ENCODE results near the gene NMNAT3.

The NMNAT3 gene

DNA sequence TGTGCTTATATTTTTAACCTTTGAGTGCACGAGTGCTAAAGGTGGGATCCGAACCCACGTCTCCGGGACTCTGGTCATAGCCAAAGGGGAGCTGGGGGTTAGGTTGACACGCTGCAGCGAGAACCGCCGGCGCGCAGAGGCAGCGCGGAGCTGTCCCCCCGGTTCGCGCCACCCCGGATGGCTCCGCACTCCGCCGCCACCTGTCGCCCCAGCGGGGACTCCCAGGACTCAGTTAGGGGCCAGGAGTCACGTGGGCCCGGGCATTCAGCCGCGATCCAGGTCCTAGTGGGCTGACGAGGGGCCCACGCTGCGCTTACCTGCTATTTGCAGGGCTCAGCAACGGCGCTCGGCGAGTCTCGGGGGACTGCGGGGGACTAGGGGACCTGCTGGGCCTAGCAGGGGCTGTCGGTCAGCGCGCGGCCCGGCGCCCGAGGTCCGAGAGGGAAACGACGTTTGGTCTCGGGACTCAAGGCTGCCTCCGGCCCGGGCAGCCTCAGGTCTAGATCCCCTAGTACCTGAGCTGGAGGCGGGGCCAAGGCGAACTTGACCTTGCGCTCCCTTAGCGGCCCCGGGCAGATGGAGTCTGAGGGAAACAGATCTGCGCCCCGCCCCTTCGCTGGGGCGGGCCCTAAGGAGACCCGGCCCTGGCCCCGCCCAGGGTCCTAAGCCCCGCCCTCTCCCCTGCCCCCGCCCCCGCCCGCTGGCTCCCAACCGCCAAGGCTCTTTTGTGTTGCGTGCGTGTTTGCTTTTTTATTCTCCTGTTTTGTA lies at the start of gene NMNAT3:
NMNAT3 (minus strand) TSS at position 585 of the 768 bp plus-strand sequence. CDS start 50,248 bp downstream, outside the sequence.
- peaks cover 0 to 18% (median 4%) of the 10 kb centered on the region in 11 experiments; a peak in 7 of 22 replicates for H3K27me3 ChIP-seq
- H3K27ac ChIP-seq = no peak within 1 kb of the TSS
- no peaks in the 10 kb centered on the region; a peak in 1 of 22 replicates for H4K20me1 ChIP-seq
- peak within 1 kb of the TSS in 3 of 10 experiments; percentile 30 to 53 (median 45); a peak in 4 of 20 replicates for H3K4me3 ChIP-seq
- H3K4me2 ChIP-seq = peak within 1 kb of the TSS in 2 of 11 experiments; percentile 18 to 35; a peak in 2 of 22 replicates
- no peak within 1 kb of the TSS for H3K9ac ChIP-seq
- no peak for TF ChIP-seq Cebpa-rat (IDR thresholded peaks at IDR 0.05)
- peaks cover 0 to 12% (median 5%) of the 10 kb centered on the region in 11 experiments; a peak in 12 of 22 replicates for H3K9me3 ChIP-seq (replicated peaks in 1 of 11)
- 0 out of 20 replicates have a peak, but pooled peaks cover 0 to 9% (median 0%) of the 10 kb centered on the region in 10 experiments for H3K4me1 ChIP-seq
- H3K36me3 ChIP-seq = no peaks in the 10 kb centered on the region

GRCh38 chr3:139721370-139721769 lies 43.6 kb upstream of the NMNAT3 start:
- TF ChIP-seq Cebpa-rat (IDR thresholded peaks at IDR 0.05) = no peak
- Histone ChIP-seq H3K4me2 (no peak overlapping the region), H3K27me3 (no peaks in the 10 kb centered on the region), H3K4me3 (no peak overlapping the region), H4K20me1 (no peaks in the 10 kb centered on the region), H3K36me3 (no peaks in the 10 kb centered on the region), H3K4me1 (peaks cover 0 to 2% (median 0%) of the 10 kb centered on the region in 10 experiments; a peak in 1 of 20 replicates), H3K9me3 (replicated peaks in 1 of 11) (no peaks in the 10 kb centered on the region), H3K27ac (no peak overlapping the region), H3K9ac (no peak overlapping the region)

GRCh38 chr3:139718415-139718814 lies 40.6 kb upstream of the NMNAT3 start:
- H3K9me3 ChIP-seq (replicated peaks in 1 of 11) = no peaks in the 10 kb centered on the region
- H4K20me1 ChIP-seq = no peaks in the 10 kb centered on the region
- H3K4me2 ChIP-seq = no peak overlapping the region
- TF ChIP-seq Cebpa-rat (IDR thresholded peaks at IDR 0.05) = no peak
- H3K36me3 ChIP-seq = no peaks in the 10 kb centered on the region
- no peak overlapping the region for H3K4me3 ChIP-seq
- H3K9ac ChIP-seq = no peak overlapping the region
- no peaks in the 10 kb centered on the region for H3K27me3 ChIP-seq
- no peak overlapping the region for H3K27ac ChIP-seq
- H3K4me1 ChIP-seq = peaks cover 0 to 18% (median 0%) of the 10 kb centered on the region in 10 experiments; a peak in 3 of 20 replicates

- Histone ChIP-seq H3K4me3 (no peak overlapping the region), H3K9ac (no peak overlapping the region), H4K20me1 (no peaks in the 10 kb centered on the region), H3K27me3 (no peaks in the 10 kb centered on the region), H3K36me3 (no peaks in the 10 kb centered on the region), H3K4me1 (peaks cover 0 to 18% (median 0%) of the 10 kb centered on the region in 10 experiments; a peak in 3 of 20 replicates), H3K9me3 (replicated peaks in 1 of 11) (no peaks in the 10 kb centered on the region), H3K4me2 (no peak overlapping the region), H3K27ac (no peak overlapping the region)
- TF ChIP-seq Cebpa-rat (IDR thresholded peaks at IDR 0.05) = no peak
Measured at GRCh38 chr3:139716908-139717485, 39.2 kb upstream of the NMNAT3 start.

- H3K27me3 ChIP-seq = no peaks in the 10 kb centered on the region
- no peak for TF ChIP-seq Cebpa-rat (IDR thresholded peaks at IDR 0.05)
- H3K27ac ChIP-seq = no peak overlapping the region
- no peaks in the 10 kb centered on the region for H4K20me1 ChIP-seq
- H3K4me2 ChIP-seq = peak overlapping the region in 2 of 11 experiments; percentile 16 to 44; a peak in 1 of 22 replicates
- no peaks in the 10 kb centered on the region for H3K36me3 ChIP-seq
- H3K9me3 ChIP-seq (replicated peaks in 1 of 11) = no peaks in the 10 kb centered on the region
- no peak overlapping the region for H3K4me3 ChIP-seq
- no peak overlapping the region for H3K9ac ChIP-seq
- peaks cover 0 to 18% (median 0%) of the 10 kb centered on the region in 10 experiments; a peak in 3 of 20 replicates for H3K4me1 ChIP-seq
Measured at GRCh38 chr3:139715743-139716360, 38.1 kb upstream of the NMNAT3 start.

- H3K4me3 ChIP-seq = no peak overlapping the region
- H4K20me1 ChIP-seq = no peaks in the 10 kb centered on the region
- no peak for TF ChIP-seq Cebpa-rat (IDR thresholded peaks at IDR 0.05)
- H3K27ac ChIP-seq = no peak overlapping the region
- no peaks in the 10 kb centered on the region for H3K9me3 ChIP-seq (replicated peaks in 1 of 11)
- peak overlapping the region in 2 of 11 experiments; percentile 16 to 44; a peak in 1 of 22 replicates for H3K4me2 ChIP-seq
- H3K4me1 ChIP-seq = peaks cover 0 to 18% (median 0%) of the 10 kb centered on the region in 10 experiments; a peak in 3 of 20 replicates
- H3K36me3 ChIP-seq = no peaks in the 10 kb centered on the region
- no peak overlapping the region for H3K9ac ChIP-seq
- no peaks in the 10 kb centered on the region for H3K27me3 ChIP-seq
Measured at GRCh38 chr3:139715166-139715565, 37.4 kb upstream of the NMNAT3 start.

- no peak overlapping the region for H3K9ac ChIP-seq
- no peak overlapping the region for H3K27ac ChIP-seq
- TF ChIP-seq Cebpa-rat (IDR thresholded peaks at IDR 0.05) = no peak
- no peak overlapping the region for H3K4me3 ChIP-seq
- no peaks in the 10 kb centered on the region for H3K9me3 ChIP-seq (replicated peaks in 1 of 11)
- H3K27me3 ChIP-seq = no peaks in the 10 kb centered on the region
- H3K4me2 ChIP-seq = no peak overlapping the region
- no peaks in the 10 kb centered on the region for H4K20me1 ChIP-seq
- peaks cover 0 to 5% (median 0%) of the 10 kb centered on the region in 10 experiments; a peak in 1 of 20 replicates for H3K4me1 ChIP-seq
- no peaks in the 10 kb centered on the region for H3K36me3 ChIP-seq
Measured at GRCh38 chr3:139710212-139710611, 32.4 kb upstream of the NMNAT3 start.

DNA sequence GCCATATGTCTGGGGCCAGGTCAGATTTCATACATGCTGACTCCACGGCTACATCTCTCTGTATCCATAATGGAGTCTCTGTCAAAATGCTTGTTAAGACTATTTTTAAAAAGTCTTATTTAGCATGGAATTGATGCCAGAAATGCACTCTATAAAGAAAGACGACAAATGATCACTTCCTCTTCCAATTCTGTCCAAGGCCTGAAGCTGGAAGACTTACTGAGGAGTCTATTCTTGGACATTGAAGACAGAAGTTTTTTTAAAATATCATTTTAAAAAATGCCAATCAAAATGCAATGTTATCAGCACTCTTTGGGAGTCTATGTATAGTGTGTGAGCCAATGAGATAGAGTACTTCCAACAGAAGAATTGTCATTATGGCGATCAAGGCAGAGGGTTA lies 27.9 kb upstream of the NMNAT3 start:
- H3K9ac ChIP-seq = no peak overlapping the region
- no peaks in the 10 kb centered on the region for H4K20me1 ChIP-seq
- H3K27me3 ChIP-seq = no peaks in the 10 kb centered on the region
- no peak for TF ChIP-seq Cebpa-rat (IDR thresholded peaks at IDR 0.05)
- H3K36me3 ChIP-seq = no peaks in the 10 kb centered on the region
- H3K4me3 ChIP-seq = no peak overlapping the region
- H3K4me2 ChIP-seq = no peak overlapping the region
- no peaks in the 10 kb centered on the region for H3K4me1 ChIP-seq
- no peak overlapping the region for H3K27ac ChIP-seq
- no peaks in the 10 kb centered on the region for H3K9me3 ChIP-seq (replicated peaks in 1 of 11)

- Histone ChIP-seq H3K9me3 (replicated peaks in 1 of 11) (no peaks in the 10 kb centered on the region), H3K4me3 (no peak overlapping the region)
- no peak for TF ChIP-seq Cebpa-rat (IDR thresholded peaks at IDR 0.05)
Measured at GRCh38 chr3:139696314-139696604, 18.5 kb upstream of the NMNAT3 start.

More at GRCh38 chr3:139696314-139696604, 18.5 kb upstream of the NMNAT3 start:
- Histone ChIP-seq H3K27ac (no peak overlapping the region), H3K4me1 (no peaks in the 10 kb centered on the region), H3K4me2 (no peak overlapping the region), H3K9ac (no peak overlapping the region), H3K36me3 (no peaks in the 10 kb centered on the region), H3K27me3 (no peaks in the 10 kb centered on the region), H4K20me1 (no peaks in the 10 kb centered on the region)

Measured in BLaER1 treated with 17β-estradiol and CSF1 and Interleukin-3, amounts not matched to agents 10 nM and 100 nM (cell line).